ENCODE data around the gene SLC10A7. TPM values are rescaled to one million over a fixed set of nuclear protein-coding genes. Genes with fewer than 3 reads are reported as not detected.

Gene SLC10A7
- total and polyA plus RNA-seq, 9 of the 15 experiments (the other 6 are each of a cell fraction or from before 2014, with no cell fraction given): 6.4 to 22.8 (median 16.1) TPM

GRCh38 chr4:146271466-146271865 is 250.3 kb downstream of the SLC10A7 start (continued):
- TF ChIP-seq, protein P1, sequence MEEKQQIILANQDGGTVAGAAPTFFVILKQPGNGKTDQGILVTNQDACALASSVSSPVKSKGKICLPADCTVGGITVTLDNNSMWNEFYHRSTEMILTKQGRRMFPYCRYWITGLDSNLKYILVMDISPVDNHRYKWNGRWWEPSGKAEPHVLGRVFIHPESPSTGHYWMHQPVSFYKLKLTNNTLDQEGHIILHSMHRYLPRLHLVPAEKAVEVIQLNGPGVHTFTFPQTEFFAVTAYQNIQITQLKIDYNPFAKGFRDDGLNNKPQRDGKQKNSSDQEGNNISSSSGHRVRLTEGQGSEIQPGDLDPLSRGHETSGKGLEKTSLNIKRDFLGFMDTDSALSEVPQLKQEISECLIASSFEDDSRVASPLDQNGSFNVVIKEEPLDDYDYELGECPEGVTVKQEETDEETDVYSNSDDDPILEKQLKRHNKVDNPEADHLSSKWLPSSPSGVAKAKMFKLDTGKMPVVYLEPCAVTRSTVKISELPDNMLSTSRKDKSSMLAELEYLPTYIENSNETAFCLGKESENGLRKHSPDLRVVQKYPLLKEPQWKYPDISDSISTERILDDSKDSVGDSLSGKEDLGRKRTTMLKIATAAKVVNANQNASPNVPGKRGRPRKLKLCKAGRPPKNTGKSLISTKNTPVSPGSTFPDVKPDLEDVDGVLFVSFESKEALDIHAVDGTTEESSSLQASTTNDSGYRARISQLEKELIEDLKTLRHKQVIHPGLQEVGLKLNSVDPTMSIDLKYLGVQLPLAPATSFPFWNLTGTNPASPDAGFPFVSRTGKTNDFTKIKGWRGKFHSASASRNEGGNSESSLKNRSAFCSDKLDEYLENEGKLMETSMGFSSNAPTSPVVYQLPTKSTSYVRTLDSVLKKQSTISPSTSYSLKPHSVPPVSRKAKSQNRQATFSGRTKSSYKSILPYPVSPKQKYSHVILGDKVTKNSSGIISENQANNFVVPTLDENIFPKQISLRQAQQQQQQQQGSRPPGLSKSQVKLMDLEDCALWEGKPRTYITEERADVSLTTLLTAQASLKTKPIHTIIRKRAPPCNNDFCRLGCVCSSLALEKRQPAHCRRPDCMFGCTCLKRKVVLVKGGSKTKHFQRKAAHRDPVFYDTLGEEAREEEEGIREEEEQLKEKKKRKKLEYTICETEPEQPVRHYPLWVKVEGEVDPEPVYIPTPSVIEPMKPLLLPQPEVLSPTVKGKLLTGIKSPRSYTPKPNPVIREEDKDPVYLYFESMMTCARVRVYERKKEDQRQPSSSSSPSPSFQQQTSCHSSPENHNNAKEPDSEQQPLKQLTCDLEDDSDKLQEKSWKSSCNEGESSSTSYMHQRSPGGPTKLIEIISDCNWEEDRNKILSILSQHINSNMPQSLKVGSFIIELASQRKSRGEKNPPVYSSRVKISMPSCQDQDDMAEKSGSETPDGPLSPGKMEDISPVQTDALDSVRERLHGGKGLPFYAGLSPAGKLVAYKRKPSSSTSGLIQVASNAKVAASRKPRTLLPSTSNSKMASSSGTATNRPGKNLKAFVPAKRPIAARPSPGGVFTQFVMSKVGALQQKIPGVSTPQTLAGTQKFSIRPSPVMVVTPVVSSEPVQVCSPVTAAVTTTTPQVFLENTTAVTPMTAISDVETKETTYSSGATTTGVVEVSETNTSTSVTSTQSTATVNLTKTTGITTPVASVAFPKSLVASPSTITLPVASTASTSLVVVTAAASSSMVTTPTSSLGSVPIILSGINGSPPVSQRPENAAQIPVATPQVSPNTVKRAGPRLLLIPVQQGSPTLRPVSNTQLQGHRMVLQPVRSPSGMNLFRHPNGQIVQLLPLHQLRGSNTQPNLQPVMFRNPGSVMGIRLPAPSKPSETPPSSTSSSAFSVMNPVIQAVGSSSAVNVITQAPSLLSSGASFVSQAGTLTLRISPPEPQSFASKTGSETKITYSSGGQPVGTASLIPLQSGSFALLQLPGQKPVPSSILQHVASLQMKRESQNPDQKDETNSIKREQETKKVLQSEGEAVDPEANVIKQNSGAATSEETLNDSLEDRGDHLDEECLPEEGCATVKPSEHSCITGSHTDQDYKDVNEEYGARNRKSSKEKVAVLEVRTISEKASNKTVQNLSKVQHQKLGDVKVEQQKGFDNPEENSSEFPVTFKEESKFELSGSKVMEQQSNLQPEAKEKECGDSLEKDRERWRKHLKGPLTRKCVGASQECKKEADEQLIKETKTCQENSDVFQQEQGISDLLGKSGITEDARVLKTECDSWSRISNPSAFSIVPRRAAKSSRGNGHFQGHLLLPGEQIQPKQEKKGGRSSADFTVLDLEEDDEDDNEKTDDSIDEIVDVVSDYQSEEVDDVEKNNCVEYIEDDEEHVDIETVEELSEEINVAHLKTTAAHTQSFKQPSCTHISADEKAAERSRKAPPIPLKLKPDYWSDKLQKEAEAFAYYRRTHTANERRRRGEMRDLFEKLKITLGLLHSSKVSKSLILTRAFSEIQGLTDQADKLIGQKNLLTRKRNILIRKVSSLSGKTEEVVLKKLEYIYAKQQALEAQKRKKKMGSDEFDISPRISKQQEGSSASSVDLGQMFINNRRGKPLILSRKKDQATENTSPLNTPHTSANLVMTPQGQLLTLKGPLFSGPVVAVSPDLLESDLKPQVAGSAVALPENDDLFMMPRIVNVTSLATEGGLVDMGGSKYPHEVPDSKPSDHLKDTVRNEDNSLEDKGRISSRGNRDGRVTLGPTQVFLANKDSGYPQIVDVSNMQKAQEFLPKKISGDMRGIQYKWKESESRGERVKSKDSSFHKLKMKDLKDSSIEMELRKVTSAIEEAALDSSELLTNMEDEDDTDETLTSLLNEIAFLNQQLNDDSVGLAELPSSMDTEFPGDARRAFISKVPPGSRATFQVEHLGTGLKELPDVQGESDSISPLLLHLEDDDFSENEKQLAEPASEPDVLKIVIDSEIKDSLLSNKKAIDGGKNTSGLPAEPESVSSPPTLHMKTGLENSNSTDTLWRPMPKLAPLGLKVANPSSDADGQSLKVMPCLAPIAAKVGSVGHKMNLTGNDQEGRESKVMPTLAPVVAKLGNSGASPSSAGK (IDR thresholded peaks at IDR 0.05): no peak

All from K562 (cell line).